OCI-LY7 (cell line): ENCODE data around the gene L3MBTL1. TPM values are rescaled to one million over a fixed set of nuclear protein-coding genes. Genes with fewer than 3 reads are reported as not detected.
A peak's percentile ranks its signal among the peaks of the same experiment; 100 is the strongest.

Experiments used
- BruUV-seq: library from RNA; stranded (reverse); fragments of 400-500 nt; replicated peaks from 2 replicates; lab custom pipeline; 2021; lab: Mats Ljungman, UMichigan
- CTCF ChIA-PET: fragments of 300-600 bp; sonication (Branson Sonifier 250); formaldehyde crosslinking; loops from one replicate; lab custom pipeline; 2022; ENCODE audit warnings: antibody characterized with exemption; ENCODE audit not compliant: unreplicated experiment; lab: Charles Lee
- POLR2A ChIA-PET: fragments of 300-600 bp; sonication (Branson Sonifier 250); formaldehyde crosslinking; loops from one replicate; lab custom pipeline; 2022; ENCODE audit warnings: antibody characterized with exemption; lab: Charles Lee
- DNase-seq: peaks from one replicate; pipeline ENCODE4 v3.0.0-alpha.2; 2015; ENCODE audit warnings: low spot score
- H2AFZ ChIP-seq: fragments of 200-600 bp; sonication (generic), shearing (Covaris generic); 2 replicates; pipeline ENCODE4 v1.6.1; 2014; ENCODE audit warnings: mild to moderate bottlenecking, antibody characterized with exemption, low read length, moderate library complexity
- H3K27ac ChIP-seq: fragments of 200-600 bp; sonication (generic); 2 replicates; pipeline ENCODE4 v1.5.1; 2014; ENCODE audit warnings: mixed run types, low read depth, mild to moderate bottlenecking, moderate library complexity, low read length, inconsistent platforms; ENCODE audit not compliant: poor library complexity, severe bottlenecking
- H3K36me3 ChIP-seq: fragments of 200-600 bp; sonication (generic); 2 replicates; pipeline ENCODE4 v1.6.1; 2014; ENCODE audit warnings: mild to moderate bottlenecking, antibody characterized with exemption, low read length, moderate library complexity, mixed read lengths; ENCODE audit not compliant: insufficient read depth
- H3K4me1 ChIP-seq: fragments of 200-600 bp; sonication (generic); 2 replicates; pipeline ENCODE4 v1.5.1; 2014; ENCODE audit warnings: mild to moderate bottlenecking, low read length; ENCODE audit not compliant: insufficient read depth, poor library complexity, severe bottlenecking
- H3K4me2 ChIP-seq: fragments of 200-600 bp; sonication (generic); 2 replicates; pipeline ENCODE4 v1.6.1; 2014; ENCODE audit warnings: mild to moderate bottlenecking, low read length
- H3K4me3 ChIP-seq: fragments of 200-600 bp; sonication (generic); 2 replicates; pipeline ENCODE4 v1.5.1; 2014; ENCODE audit warnings: mild to moderate bottlenecking, low read depth, low read length; ENCODE audit not compliant: poor library complexity, severe bottlenecking
- H3K79me2 ChIP-seq: fragments of 200-600 bp; sonication (generic); 2 replicates; pipeline ENCODE4 v1.6.1; 2016; ENCODE audit warnings: low read depth, mild to moderate bottlenecking, low read length, moderate library complexity, mixed read lengths; ENCODE audit not compliant: insufficient read depth
- H3K9me2 ChIP-seq: fragments of 200-600 bp; sonication (generic); 2 replicates; pipeline ENCODE4 v1.6.1; 2016; ENCODE audit warnings: mild to moderate bottlenecking, low read length, mixed read lengths; ENCODE audit not compliant: insufficient read depth
- H3K9me3 ChIP-seq: fragments of 200-600 bp; sonication (generic); 2 replicates; pipeline ENCODE4 v1.6.1; 2014; ENCODE audit warnings: mild to moderate bottlenecking, mixed run types, low read length, mixed read lengths
- H4K20me1 ChIP-seq: fragments of 200-600 bp; sonication (generic); 2 replicates; pipeline ENCODE4 v1.6.1; 2014; ENCODE audit warnings: mild to moderate bottlenecking, antibody characterized with exemption, low read length, moderate library complexity, mixed read lengths; ENCODE audit not compliant: insufficient read depth
- EZH2phosphoT487 ChIP-seq: fragments of 200-600 bp; sonication (generic); IDR thresholded peaks from 2 replicates; pipeline ENCODE4 v1.6.1; 2018; ENCODE audit warnings: low read depth, borderline replicate concordance, mild to moderate bottlenecking, mixed run types, antibody characterized with exemption, low read length, moderate library complexity, mixed read lengths
- intact Hi-C: fragments of 100-400 bp; cut with micrococcal nuclease; formaldehyde crosslinking; loops from one replicate; pipeline ENCODE4 v1.10.0; 2022; ENCODE audit not compliant: unreplicated experiment
- total RNA-seq, 2 experiments: library from RNA; depleted of rRNA in 1 of 2; stranded (reverse); fragments of >200 nt in 1 of 2; shearing (Covaris generic) in 1 of 2; gene quantifications; 2 replicates each; pipeline ENCODE4 v1.2.3, GENCODE V29; 2014 to 2022
- TF ChIP-seq, protein P1 (sequence below): fragments of 200-600 bp; sonication (generic); conservative IDR thresholded peaks from 2 replicates; pipeline ENCODE4 v1.5.1; 2014; ENCODE audit warnings: mild to moderate bottlenecking, antibody characterized with exemption, low read length, moderate library complexity, mixed read lengths

L3MBTL1 gene
- total RNA-seq, 2 experiments from 2014 or later = 22.4 to 27.8 TPM

DNA sequence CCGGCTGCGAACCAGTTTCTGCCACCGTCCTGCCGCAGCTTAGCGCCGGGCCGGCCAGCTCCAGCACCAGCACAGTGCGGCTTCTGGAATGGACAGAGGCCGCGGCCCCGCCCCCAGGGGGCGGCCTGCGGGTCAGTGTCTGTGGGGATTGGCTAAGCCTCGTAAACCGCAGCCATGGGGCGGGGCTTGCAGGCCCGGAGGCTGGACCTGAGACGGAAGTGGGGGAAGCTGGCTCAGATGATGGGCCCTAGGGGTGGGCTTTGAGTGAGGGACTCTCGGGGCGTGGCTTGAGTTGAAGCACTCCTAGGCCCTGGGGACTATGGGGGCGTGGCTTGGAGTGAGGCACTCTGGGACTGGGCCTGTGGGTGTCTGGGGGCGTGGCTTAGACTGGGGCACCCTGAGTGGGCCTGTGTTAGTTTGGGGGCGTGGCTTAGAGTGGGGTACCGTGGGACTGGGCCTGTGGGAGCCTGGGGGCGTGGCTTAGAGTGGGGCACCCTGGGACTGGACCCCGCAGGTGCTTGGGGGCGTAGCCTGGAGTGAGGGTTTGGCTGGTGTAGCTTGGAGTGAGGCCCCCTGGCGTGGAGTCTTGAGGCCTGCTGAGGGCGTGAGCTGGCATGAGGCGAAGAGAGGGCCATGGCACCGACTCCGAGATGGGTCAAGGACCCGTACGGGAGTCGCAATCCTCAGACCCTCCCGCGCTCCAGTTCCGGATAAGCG is 6.6 kb downstream of the L3MBTL1 start:
- DNase-seq = peak; percentile 99
- Histone ChIP-seq H3K36me3 (peaks cover 11% of the 10 kb centered on the region), H3K4me1 (peaks cover 14% of the 10 kb centered on the region), H2AFZ (peak overlapping the region; percentile 59; the same call in 1 of the 2 replicates), H3K9me3 (no peaks in the 10 kb centered on the region), H4K20me1 (no peaks in the 10 kb centered on the region), H3K9me2 (no peaks in the 10 kb centered on the region), H3K4me2 (peak overlapping the region; percentile 67), H3K79me2 (peaks cover 6% of the 10 kb centered on the region; the same call in 1 of the 2 replicates), H3K4me3 (peak overlapping the region; percentile 79), H3K27ac (peak overlapping the region; percentile 47)
- CTCF ChIA-PET = no interaction called here
- intact Hi-C loops = loop anchor here (2.0 kb wide), 1 partner anchor 55 kb away; no protein-coding TSS in a partner anchor
- POLR2A ChIA-PET = interaction anchor here (2.4 kb wide), 1 partner anchor 57 kb away, joined by 13 read pairs; the partner anchor contains the start of gene SRSF6
- TF ChIP-seq EZH2phosphoT487 = no peak
- TF ChIP-seq, protein P1, sequence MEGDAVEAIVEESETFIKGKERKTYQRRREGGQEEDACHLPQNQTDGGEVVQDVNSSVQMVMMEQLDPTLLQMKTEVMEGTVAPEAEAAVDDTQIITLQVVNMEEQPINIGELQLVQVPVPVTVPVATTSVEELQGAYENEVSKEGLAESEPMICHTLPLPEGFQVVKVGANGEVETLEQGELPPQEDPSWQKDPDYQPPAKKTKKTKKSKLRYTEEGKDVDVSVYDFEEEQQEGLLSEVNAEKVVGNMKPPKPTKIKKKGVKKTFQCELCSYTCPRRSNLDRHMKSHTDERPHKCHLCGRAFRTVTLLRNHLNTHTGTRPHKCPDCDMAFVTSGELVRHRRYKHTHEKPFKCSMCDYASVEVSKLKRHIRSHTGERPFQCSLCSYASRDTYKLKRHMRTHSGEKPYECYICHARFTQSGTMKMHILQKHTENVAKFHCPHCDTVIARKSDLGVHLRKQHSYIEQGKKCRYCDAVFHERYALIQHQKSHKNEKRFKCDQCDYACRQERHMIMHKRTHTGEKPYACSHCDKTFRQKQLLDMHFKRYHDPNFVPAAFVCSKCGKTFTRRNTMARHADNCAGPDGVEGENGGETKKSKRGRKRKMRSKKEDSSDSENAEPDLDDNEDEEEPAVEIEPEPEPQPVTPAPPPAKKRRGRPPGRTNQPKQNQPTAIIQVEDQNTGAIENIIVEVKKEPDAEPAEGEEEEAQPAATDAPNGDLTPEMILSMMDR = peak; percentile 60; the same call in 1 of the 2 replicates
- no TSS peak for BruUV-seq

DNA sequence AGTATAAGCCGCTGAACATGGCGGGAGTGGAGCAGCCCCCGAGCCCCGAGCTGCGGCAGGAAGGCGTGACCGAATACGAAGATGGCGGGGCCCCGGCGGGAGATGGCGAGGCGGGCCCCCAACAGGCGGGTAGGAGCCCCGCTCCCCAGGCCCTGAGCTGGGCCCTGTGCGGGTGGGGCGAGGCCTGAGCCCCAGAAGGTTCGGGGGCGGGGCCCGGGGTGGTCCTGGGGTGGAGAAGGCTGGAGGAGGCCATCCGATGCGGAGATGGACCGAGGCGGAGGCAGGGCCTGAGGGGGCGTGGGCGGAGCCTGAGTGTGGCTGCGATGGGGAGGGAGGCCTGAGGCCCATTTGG is 7.1 kb downstream of the L3MBTL1 start:
- peaks cover 13% of the 10 kb centered on the region for H3K36me3 ChIP-seq
- H3K4me3 ChIP-seq = peak overlapping the region; percentile 79
- H4K20me1 ChIP-seq = no peaks in the 10 kb centered on the region
- DNase-seq = no peak
- intact Hi-C loops = loop anchor here (2.0 kb wide), 1 partner anchor 56 kb away; no protein-coding TSS in a partner anchor
- H3K27ac ChIP-seq = peak overlapping the region; percentile 47
- ChIA-PET POLR2A (interaction anchor here (2.4 kb wide), 1 partner anchor 57 kb away, joined by 13 read pairs; the partner anchor contains the start of gene SRSF6), CTCF (no interaction called here)
- H3K79me2 ChIP-seq = peaks cover 6% of the 10 kb centered on the region; the same call in 1 of the 2 replicates
- H3K4me2 ChIP-seq = peak overlapping the region; percentile 67
- no peaks in the 10 kb centered on the region for H3K9me3 ChIP-seq
- no TSS peak for BruUV-seq
- H3K4me1 ChIP-seq = peaks cover 14% of the 10 kb centered on the region
- TF ChIP-seq, protein P1 = no peak; the same call in 1 of the 2 replicates
- no peak for TF ChIP-seq EZH2phosphoT487
- peak overlapping the region; percentile 50; the same call in 1 of the 2 replicates for H2AFZ ChIP-seq
- H3K9me2 ChIP-seq = no peaks in the 10 kb centered on the region
